ENCODE data around the gene F12.

DNA sequence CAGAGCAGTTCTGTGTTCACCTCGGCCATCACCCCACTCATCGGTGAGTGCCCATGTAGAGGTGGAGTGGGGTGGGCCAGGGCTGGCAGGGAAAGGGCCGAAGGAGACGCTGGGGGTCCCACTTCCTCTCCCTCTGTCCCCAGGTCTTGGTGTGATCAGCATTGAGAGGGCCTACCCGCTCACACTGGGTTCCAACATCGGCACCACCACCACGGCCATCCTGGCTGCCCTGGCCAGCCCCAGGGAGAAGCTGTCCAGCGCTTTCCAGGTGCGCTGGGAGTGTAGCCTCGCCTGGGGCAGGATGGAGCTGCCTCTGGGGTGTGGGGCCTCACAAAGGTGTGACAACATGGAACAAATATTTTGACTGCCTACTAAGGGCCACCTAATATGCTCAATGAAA, 12.6 kb downstream of the F12 start:
- TF ChIP-seq, protein P1, sequence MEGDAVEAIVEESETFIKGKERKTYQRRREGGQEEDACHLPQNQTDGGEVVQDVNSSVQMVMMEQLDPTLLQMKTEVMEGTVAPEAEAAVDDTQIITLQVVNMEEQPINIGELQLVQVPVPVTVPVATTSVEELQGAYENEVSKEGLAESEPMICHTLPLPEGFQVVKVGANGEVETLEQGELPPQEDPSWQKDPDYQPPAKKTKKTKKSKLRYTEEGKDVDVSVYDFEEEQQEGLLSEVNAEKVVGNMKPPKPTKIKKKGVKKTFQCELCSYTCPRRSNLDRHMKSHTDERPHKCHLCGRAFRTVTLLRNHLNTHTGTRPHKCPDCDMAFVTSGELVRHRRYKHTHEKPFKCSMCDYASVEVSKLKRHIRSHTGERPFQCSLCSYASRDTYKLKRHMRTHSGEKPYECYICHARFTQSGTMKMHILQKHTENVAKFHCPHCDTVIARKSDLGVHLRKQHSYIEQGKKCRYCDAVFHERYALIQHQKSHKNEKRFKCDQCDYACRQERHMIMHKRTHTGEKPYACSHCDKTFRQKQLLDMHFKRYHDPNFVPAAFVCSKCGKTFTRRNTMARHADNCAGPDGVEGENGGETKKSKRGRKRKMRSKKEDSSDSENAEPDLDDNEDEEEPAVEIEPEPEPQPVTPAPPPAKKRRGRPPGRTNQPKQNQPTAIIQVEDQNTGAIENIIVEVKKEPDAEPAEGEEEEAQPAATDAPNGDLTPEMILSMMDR (IDR thresholded peaks at IDR 0.05 in 8 of 11, conservative IDR thresholded peaks at IDR 0.05 in 3 of 11) = no peak
- TF ChIP-seq POLR2AphosphoS5 (IDR thresholded peaks at IDR 0.05) (no peak), POLR2A (IDR thresholded peaks at IDR 0.05) (no peak)
